H4 (cell line): ENCODE data around the gene MIS12. TPM values are rescaled to one million over a fixed set of nuclear protein-coding genes. Genes with fewer than 3 reads are reported as not detected.

ENCODE experiments used
- DNase-seq: peaks from one replicate; pipeline ENCODE4 v3.0.0-alpha.2; 2015; ENCODE audit warnings: low spot score
- total RNA-seq: library from RNA; depleted of rRNA; stranded (reverse); fragments of >200 nt; shearing (Covaris generic); gene quantifications from 2 replicates; pipeline ENCODE4 v1.2.3, GENCODE V29; 2014

Gene MIS12
- total RNA-seq, 1 experiment from 2014 or later: 22.4 TPM

GRCh38 chr17:5500247-5500588, 13.9 kb downstream of the MIS12 start:
- DNase-seq: no peak

GRCh38 chr17:5500589-5501391, 14.4 kb downstream of the MIS12 start:
- DNase-seq: peak; percentile 72

GRCh38 chr17:5501685-5502084, 15.3 kb downstream of the MIS12 start:
- no peak for DNase-seq

GRCh38 chr17:5502552-5502951, 16.2 kb downstream of the MIS12 start:
- DNase-seq: no peak

GRCh38 chr17:5506307-5506706, 19.9 kb downstream of the MIS12 start:
- DNase-seq: no peak

GRCh38 chr17:5508810-5509209, 22.4 kb downstream of the MIS12 start:
- DNase-seq: peak; percentile 29

GRCh38 chr17:5509482-5509881, 23.1 kb downstream of the MIS12 start:
- DNase-seq: peak; percentile 17

- no peak for DNase-seq
Observed at GRCh38 chr17:5510771-5511170, 24.4 kb downstream of the MIS12 start.

GRCh38 chr17:5511401-5512225, 25.2 kb downstream of the MIS12 start:
- DNase-seq: no peak

GRCh38 chr17:5513628-5514027, 27.3 kb downstream of the MIS12 start:
- DNase-seq: no peak

GRCh38 chr17:5514976-5515375, 28.6 kb downstream of the MIS12 start:
- DNase-seq: no peak

GRCh38 chr17:5516060-5516792, 29.9 kb downstream of the MIS12 start:
- DNase-seq: peak; percentile 60

- DNase-seq: no peak
Observed at GRCh38 chr17:5522476-5522875, 36.1 kb downstream of the MIS12 start.

GRCh38 chr17:5523249-5523648, 36.9 kb downstream of the MIS12 start:
- DNase-seq: no peak

- peak; percentile 93 for DNase-seq
Observed at GRCh38 chr17:5526821-5527598, 40.6 kb downstream of the MIS12 start.

- no peak for DNase-seq
Observed at GRCh38 chr17:5527601-5528250, 41.4 kb downstream of the MIS12 start.

GRCh38 chr17:5530265-5531084, 44.1 kb downstream of the MIS12 start:
- no peak for DNase-seq

- no peak for DNase-seq
Observed at GRCh38 chr17:5531085-5531418, 44.7 kb downstream of the MIS12 start.

GRCh38 chr17:5532581-5532980, 46.2 kb downstream of the MIS12 start:
- DNase-seq: no peak
